HL-60 (cell line): ENCODE measurements around the gene CRIM1.

Experiments
- DNase-seq, 2 experiments: peaks; one replicate each; pipeline ENCODE4 v3.0.0-alpha.2; 2010 to 2020; ENCODE audit warnings: low read depth in 1 of 2, low spot score in 1 of 2
- H3K27ac ChIP-seq: fragments of 250-450 bp; sonication (Bioruptor Pico); replicated peaks from 2 replicates; pipeline ENCODE4 v1.5.1; 2020; ENCODE audit warnings: mild to moderate bottlenecking, moderate library complexity
- H3K27me3 ChIP-seq: fragments of 250-450 bp; sonication (Bioruptor Pico); 2 replicates; pipeline ENCODE4 v1.5.1; 2021; ENCODE audit warnings: mild to moderate bottlenecking, moderate library complexity; ENCODE audit not compliant: insufficient read depth, poor library complexity, severe bottlenecking
- H3K4me3 ChIP-seq: replicated peaks from 2 replicates; pipeline ENCODE4 v1.5.1; 2011; ENCODE audit warnings: mild to moderate bottlenecking, control low read depth, low read length; ENCODE audit not compliant: insufficient read depth
- GABPA ChIP-seq: IDR thresholded peaks from 2 replicates; pipeline ENCODE4 v1.6.1; 2012; ENCODE audit warnings: low read depth
- POLR2AphosphoS5 ChIP-seq: IDR thresholded peaks from 2 replicates; pipeline ENCODE4 v1.6.1; 2012; ENCODE audit warnings: low read depth
- SPI1 ChIP-seq: IDR thresholded peaks from 2 replicates; pipeline ENCODE4 v1.6.1; 2012; ENCODE audit warnings: low read depth, mild to moderate bottlenecking, borderline replicate concordance
- TF ChIP-seq, protein P1 (sequence below): IDR thresholded peaks from 2 replicates; pipeline ENCODE4 v1.6.1; 2012; ENCODE audit warnings: low read depth; ENCODE audit not compliant: insufficient replicate concordance
- TF ChIP-seq, protein P2 (sequence below): IDR thresholded peaks from one replicate; pipeline ENCODE4 v1.5.1; 2011; ENCODE audit warnings: low read length, control low read depth, inconsistent platforms; ENCODE audit not compliant: insufficient read depth

CRIM1 gene

DNA sequence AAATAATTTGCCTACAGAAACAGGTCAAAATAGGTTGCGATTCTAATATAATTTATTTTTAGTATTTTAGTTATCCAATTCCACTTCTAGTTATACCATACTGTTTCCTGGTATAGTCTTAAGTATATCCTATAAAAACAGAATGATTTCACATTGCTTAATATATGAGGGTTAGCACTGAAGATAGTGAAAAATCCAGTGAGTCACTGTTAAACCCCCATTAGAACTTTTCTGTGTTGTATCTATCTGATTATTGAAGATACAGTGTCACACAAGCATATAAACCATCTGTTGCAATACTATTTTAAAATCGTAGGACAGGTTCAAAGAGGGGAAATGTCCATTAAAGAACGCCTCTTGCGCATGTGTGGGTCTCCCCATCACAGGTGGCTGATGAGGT, 132.4 kb downstream of the CRIM1 start:
- H3K27ac ChIP-seq: no peak overlapping the region
- no peak overlapping the region for H3K4me3 ChIP-seq
- no peak for DNase-seq
- no peaks in the 10 kb centered on the region for H3K27me3 ChIP-seq
- TF ChIP-seq GABPA: no peak
- no peak for TF ChIP-seq SPI1
- TF ChIP-seq, protein P1, sequence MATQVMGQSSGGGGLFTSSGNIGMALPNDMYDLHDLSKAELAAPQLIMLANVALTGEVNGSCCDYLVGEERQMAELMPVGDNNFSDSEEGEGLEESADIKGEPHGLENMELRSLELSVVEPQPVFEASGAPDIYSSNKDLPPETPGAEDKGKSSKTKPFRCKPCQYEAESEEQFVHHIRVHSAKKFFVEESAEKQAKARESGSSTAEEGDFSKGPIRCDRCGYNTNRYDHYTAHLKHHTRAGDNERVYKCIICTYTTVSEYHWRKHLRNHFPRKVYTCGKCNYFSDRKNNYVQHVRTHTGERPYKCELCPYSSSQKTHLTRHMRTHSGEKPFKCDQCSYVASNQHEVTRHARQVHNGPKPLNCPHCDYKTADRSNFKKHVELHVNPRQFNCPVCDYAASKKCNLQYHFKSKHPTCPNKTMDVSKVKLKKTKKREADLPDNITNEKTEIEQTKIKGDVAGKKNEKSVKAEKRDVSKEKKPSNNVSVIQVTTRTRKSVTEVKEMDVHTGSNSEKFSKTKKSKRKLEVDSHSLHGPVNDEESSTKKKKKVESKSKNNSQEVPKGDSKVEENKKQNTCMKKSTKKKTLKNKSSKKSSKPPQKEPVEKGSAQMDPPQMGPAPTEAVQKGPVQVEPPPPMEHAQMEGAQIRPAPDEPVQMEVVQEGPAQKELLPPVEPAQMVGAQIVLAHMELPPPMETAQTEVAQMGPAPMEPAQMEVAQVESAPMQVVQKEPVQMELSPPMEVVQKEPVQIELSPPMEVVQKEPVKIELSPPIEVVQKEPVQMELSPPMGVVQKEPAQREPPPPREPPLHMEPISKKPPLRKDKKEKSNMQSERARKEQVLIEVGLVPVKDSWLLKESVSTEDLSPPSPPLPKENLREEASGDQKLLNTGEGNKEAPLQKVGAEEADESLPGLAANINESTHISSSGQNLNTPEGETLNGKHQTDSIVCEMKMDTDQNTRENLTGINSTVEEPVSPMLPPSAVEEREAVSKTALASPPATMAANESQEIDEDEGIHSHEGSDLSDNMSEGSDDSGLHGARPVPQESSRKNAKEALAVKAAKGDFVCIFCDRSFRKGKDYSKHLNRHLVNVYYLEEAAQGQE: no peak
- no peak for TF ChIP-seq POLR2AphosphoS5
- TF ChIP-seq, protein P2, sequence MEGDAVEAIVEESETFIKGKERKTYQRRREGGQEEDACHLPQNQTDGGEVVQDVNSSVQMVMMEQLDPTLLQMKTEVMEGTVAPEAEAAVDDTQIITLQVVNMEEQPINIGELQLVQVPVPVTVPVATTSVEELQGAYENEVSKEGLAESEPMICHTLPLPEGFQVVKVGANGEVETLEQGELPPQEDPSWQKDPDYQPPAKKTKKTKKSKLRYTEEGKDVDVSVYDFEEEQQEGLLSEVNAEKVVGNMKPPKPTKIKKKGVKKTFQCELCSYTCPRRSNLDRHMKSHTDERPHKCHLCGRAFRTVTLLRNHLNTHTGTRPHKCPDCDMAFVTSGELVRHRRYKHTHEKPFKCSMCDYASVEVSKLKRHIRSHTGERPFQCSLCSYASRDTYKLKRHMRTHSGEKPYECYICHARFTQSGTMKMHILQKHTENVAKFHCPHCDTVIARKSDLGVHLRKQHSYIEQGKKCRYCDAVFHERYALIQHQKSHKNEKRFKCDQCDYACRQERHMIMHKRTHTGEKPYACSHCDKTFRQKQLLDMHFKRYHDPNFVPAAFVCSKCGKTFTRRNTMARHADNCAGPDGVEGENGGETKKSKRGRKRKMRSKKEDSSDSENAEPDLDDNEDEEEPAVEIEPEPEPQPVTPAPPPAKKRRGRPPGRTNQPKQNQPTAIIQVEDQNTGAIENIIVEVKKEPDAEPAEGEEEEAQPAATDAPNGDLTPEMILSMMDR: no peak

DNA sequence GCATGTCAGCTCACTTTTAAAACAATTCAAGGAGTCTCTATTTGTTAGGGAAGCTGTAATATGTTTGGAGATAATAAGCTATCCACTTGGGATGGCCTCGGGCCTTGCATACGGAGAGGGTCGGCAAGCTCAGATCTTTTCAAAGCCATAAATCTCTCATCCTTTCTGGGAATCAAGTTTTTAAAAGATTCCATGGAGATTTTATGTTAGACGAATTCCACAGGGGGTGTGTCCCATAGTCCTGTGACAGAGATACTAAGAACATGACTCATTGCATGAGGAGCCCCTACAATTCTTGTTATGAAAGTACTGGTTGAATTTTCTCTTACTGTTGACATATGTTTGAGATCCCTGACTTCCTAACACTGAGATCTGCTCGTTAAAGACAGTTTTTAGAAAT, 133.7 kb downstream of the CRIM1 start:
- Histone ChIP-seq H3K27ac (no peak overlapping the region), H3K27me3 (no peaks in the 10 kb centered on the region), H3K4me3 (no peak overlapping the region)
- no peak for TF ChIP-seq POLR2AphosphoS5
- no peak for TF ChIP-seq SPI1
- TF ChIP-seq, protein P2: no peak
- TF ChIP-seq, protein P1: no peak
- no peak for TF ChIP-seq GABPA
- DNase-seq: no peak

DNA sequence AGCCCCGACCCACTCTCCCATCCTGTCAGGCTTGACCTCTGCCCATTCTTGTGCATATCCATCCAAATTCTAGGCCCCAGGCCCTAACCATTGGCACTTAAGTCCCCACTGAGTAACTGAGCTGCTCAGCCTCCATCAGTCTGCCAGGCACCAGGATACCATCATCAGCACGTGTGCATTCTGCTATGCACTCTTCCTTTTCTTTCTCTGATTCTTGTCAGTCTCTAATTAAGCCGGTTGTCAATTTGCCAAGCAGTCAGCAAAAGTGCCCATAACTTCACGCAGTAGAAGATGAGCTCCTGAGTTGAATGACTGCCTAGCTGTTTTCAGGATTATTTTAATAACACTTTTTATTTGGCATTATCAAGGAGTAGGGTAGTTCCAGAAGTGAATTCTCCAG, 135.2 kb downstream of the CRIM1 start:
- no peak overlapping the region for H3K27ac ChIP-seq
- H3K4me3 ChIP-seq: no peak overlapping the region
- H3K27me3 ChIP-seq: no peaks in the 10 kb centered on the region
- TF ChIP-seq SPI1 (no peak), GABPA (no peak), POLR2AphosphoS5 (no peak)
- TF ChIP-seq, protein P1: no peak
- TF ChIP-seq, protein P2: no peak
- DNase-seq: no peak
